Inferior parietal cortex (tissue), 1 donor: ENCODE measurements around the gene THRSP.

Experiments used
- DNase-seq: peaks from one replicate; pipeline ENCODE4 v3.0.0-alpha.2; 2016; ENCODE audit errors: extremely low spot score

Gene THRSP

GRCh38 chr11:78097666-78098385 is 34.2 kb downstream of the THRSP start:
- no peak for DNase-seq

GRCh38 chr11:78099666-78100065 is 36.0 kb downstream of the THRSP start:
- no peak for DNase-seq

- DNase-seq: peak; percentile 42
These were observed 36.6 kb downstream of the THRSP start for GRCh38 chr11:78100261-78100660.

- peak; percentile 25 for DNase-seq
These were observed 37.2 kb downstream of the THRSP start for GRCh38 chr11:78100676-78101472.

GRCh38 chr11:78109081-78110015 is 45.7 kb downstream of the THRSP start:
- DNase-seq: peak; percentile 26

GRCh38 chr11:78110351-78110750 is 46.7 kb downstream of the THRSP start:
- DNase-seq: no peak

- DNase-seq: no peak
These were observed 47.2 kb downstream of the THRSP start for GRCh38 chr11:78110830-78111229.

- no peak for DNase-seq
These were observed 47.6 kb downstream of the THRSP start for GRCh38 chr11:78111298-78111697.

- DNase-seq: no peak
These were observed 49.1 kb downstream of the THRSP start for GRCh38 chr11:78112582-78113275.
